H1 (cell line): ENCODE data around the gene KSR2. TPM values are rescaled to one million over a fixed set of nuclear protein-coding genes. Genes with fewer than 3 reads are reported as not detected.
A peak's percentile ranks its signal among the peaks of the same experiment; 100 is the strongest.

Source experiments
- CHD1 ChIP-seq: IDR thresholded peaks from 2 replicates; pipeline ENCODE4 v1.6.1; 2012; ENCODE audit warnings: low read depth, low read length, improper control_type of control experiment
- CHD7 ChIP-seq: fragments of 300-600 bp; sonication (generic); IDR thresholded peaks from 2 replicates; pipeline ENCODE4 v1.7.1; 2012; ENCODE audit warnings: low read length, moderate library complexity, mild to moderate bottlenecking, inconsistent platforms; ENCODE audit not compliant: insufficient replicate concordance
- HDAC6 ChIP-seq: IDR thresholded peaks from one replicate; pipeline ENCODE4 v1.7.1; 2012; ENCODE audit warnings: low read depth, mild to moderate bottlenecking, inconsistent platforms, low read length, moderate library complexity
- JUN ChIP-seq: IDR thresholded peaks from 2 replicates; pipeline ENCODE4 v1.6.1; 2011; ENCODE audit warnings: low read depth, mild to moderate bottlenecking, improper control_type of control experiment, low read length
- KDM1A ChIP-seq: fragments of 200-600, 300-600 bp; sonication (generic); IDR thresholded peaks from 2 replicates; pipeline ENCODE4 v1.7.1; 2016; ENCODE audit warnings: mild to moderate bottlenecking, low read length, borderline replicate concordance
- SUZ12 ChIP-seq: fragments of 200-600 bp; sonication (generic); IDR thresholded peaks from 2 replicates; pipeline ENCODE4 v1.6.1; 2012; ENCODE audit warnings: mild to moderate bottlenecking, inconsistent platforms, low read length, moderate library complexity, mixed read lengths
- TEAD4 ChIP-seq: IDR thresholded peaks from 2 replicates; pipeline ENCODE4 v1.6.1; 2012; ENCODE audit warnings: low read depth, low read length, inconsistent platforms, mixed read lengths
- polyA plus RNA-seq, 7 experiments: library from polyadenylated mRNA; depleted of rRNA in 3 of 7; stranded (reverse) in 5 of 7; unstranded in 2 of 7; fragments of >200 nt in 5 of 7; fragments of 200-250 nt in 2 of 7; gene quantifications; 1 replicate in 5 of 7; 2 replicates in 1 of 7; 4 replicates in 1 of 7; pipeline versions ENCODE4 v1.2.1 to v1.2.3, GENCODE V29; 2011 to 2013; ENCODE audit warnings: missing spikeins in 2 of 7, mixed read lengths in 2 of 7
- total RNA-seq: library from RNA; stranded (reverse); fragmentation: NEBNext Ultra II Directional; extraction: Animal tissue kit (Norgen Biotek cat#: 25700); gene quantifications from 2 replicates; pipeline ENCODE4 v1.2.1, GENCODE V29; 2021
- TF ChIP-seq, protein P1 (sequence below), 3 experiments: IDR thresholded peaks; 1 replicate in 2 of 3; 2 replicates in 1 of 3; pipeline versions ENCODE4 v1.5.1 to v1.6.1; 2011; ENCODE audit warnings: low read length in 3 of 3, mild to moderate bottlenecking in 3 of 3, inconsistent platforms in 2 of 3, low read depth in 1 of 3, moderate library complexity in 1 of 3; ENCODE audit not compliant: insufficient read depth in 1 of 3; ENCODE audit errors: control extremely low read depth in 1 of 3

The KSR2 gene
- total and polyA plus RNA-seq, 2 of the 8 experiments (the other 6 are each of a cell fraction or from before 2014, with no cell fraction given) = 0.74 to 2.2 TPM

DNA sequence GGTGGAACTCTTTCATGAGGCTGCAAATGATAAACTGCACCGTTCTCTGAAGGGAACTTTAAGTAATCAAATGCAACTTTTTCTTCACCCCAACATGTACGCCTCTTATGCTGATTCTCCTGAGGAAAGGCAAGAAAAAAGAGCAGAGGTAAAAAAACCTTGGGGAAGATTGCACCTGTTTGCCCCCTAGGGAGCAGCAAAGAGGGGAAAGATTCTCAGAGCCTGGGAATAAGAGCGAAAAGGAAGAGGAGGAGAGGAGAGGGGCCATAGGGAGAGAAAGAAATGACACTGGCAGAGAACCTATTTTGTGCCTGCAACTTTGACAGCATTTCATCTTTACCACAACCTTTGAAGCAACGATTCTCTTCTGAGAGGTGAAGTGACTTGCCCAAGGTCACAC, 254.6 kb downstream of the KSR2 start (continued):
- TF ChIP-seq CHD7 = no peak
- TF ChIP-seq, protein P1, sequence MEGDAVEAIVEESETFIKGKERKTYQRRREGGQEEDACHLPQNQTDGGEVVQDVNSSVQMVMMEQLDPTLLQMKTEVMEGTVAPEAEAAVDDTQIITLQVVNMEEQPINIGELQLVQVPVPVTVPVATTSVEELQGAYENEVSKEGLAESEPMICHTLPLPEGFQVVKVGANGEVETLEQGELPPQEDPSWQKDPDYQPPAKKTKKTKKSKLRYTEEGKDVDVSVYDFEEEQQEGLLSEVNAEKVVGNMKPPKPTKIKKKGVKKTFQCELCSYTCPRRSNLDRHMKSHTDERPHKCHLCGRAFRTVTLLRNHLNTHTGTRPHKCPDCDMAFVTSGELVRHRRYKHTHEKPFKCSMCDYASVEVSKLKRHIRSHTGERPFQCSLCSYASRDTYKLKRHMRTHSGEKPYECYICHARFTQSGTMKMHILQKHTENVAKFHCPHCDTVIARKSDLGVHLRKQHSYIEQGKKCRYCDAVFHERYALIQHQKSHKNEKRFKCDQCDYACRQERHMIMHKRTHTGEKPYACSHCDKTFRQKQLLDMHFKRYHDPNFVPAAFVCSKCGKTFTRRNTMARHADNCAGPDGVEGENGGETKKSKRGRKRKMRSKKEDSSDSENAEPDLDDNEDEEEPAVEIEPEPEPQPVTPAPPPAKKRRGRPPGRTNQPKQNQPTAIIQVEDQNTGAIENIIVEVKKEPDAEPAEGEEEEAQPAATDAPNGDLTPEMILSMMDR (IDR thresholded peaks at IDR 0.05; ENCODE audit: control extremely low read depth in 1 of 3, insufficient read depth in 1 of 3, low read depth in 1 of 3, low read length in 3 of 3) = peak in 1 of 3 experiments; percentile 29; a peak in 1 of 4 replicates
- TF ChIP-seq KDM1A = no peak
- no peak for TF ChIP-seq HDAC6
- no peak for TF ChIP-seq SUZ12
- no peak for TF ChIP-seq JUN
- no peak for TF ChIP-seq CHD1
- TF ChIP-seq TEAD4 = no peak
